HFFc6 (cell line): ENCODE measurements around the gene CAMSAP3. TPM values are rescaled to one million over a fixed set of nuclear protein-coding genes. Genes with fewer than 3 reads are reported as not detected.
"Not testable (repeated sequence)": the region's sequence is repeated elsewhere in the genome, so short reads cannot be mapped to it uniquely, and the experiment has no call there.

Experiments used
- DNase-seq: peaks from one replicate; pipeline ENCODE4 v3.0.0-alpha.2; 2018
- H3K27ac Mint-ChIP-seq: 2 replicates; pipeline ENCODE4 v1.8.0; 2020; ENCODE audit warnings: mild to moderate bottlenecking, mixed read lengths
- H3K27me3 Mint-ChIP-seq: 2 replicates; pipeline ENCODE4 v1.8.0; 2021; ENCODE audit warnings: mild to moderate bottlenecking, moderate library complexity, mixed read lengths; ENCODE audit not compliant: insufficient read depth
- H3K36me3 Mint-ChIP-seq: 2 replicates; pipeline ENCODE4 v1.8.0; 2021; ENCODE audit warnings: low read depth, mixed read lengths
- H3K4me1 Mint-ChIP-seq: 2 replicates; pipeline ENCODE4 v1.8.0; 2020; ENCODE audit warnings: low read depth, mixed read lengths
- H3K4me3 Mint-ChIP-seq: 2 replicates; pipeline ENCODE4 v1.8.0; 2020; ENCODE audit warnings: mild to moderate bottlenecking, moderate library complexity, mixed read lengths
- H3K9me3 Mint-ChIP-seq: 2 replicates; pipeline ENCODE4 v1.8.0; 2020; ENCODE audit warnings: mild to moderate bottlenecking, mixed read lengths
- CTCF ChIP-seq: fragments of 200-600 bp; sonication (generic); IDR thresholded peaks from 2 replicates; pipeline ENCODE4 v1.5.0; 2021; ENCODE audit warnings: antibody characterized with exemption, mild to moderate bottlenecking
- total RNA-seq, 6 experiments: library from RNA; stranded (reverse); fragmentation: NEBNext Ultra II Directional; extraction: Animal tissue kit (Norgen Biotek cat#: 25700); gene quantifications; 2 replicates in 1 of 6; 3 replicates in 5 of 6; pipeline ENCODE4 v1.2.3, GENCODE V29; 2021

CAMSAP3 gene
- total RNA-seq, 6 experiments from 2014 or later: not detected

GRCh38 chr19:7562646-7563393, 32.8 kb upstream of the CAMSAP3 start:
- Mint-ChIP-seq H3K4me3 (no peak overlapping the region), H3K27ac (no peak overlapping the region), H3K4me1 (no peaks in the 10 kb centered on the region), H3K9me3 (no peaks in the 10 kb centered on the region), H3K36me3 (peaks cover 33% of the 10 kb centered on the region), H3K27me3 (peaks cover 5% of the 10 kb centered on the region; the same call in 1 of the 2 replicates)
- TF ChIP-seq CTCF: no peak
- no peak for DNase-seq

GRCh38 chr19:7564866-7565265, 30.8 kb upstream of the CAMSAP3 start:
- Mint-ChIP-seq H3K4me1 (no peaks in the 10 kb centered on the region), H3K27me3 (peaks cover 5% of the 10 kb centered on the region; the same call in 1 of the 2 replicates), H3K9me3 (no peaks in the 10 kb centered on the region), H3K4me3 (no peak overlapping the region), H3K36me3 (peaks cover 17% of the 10 kb centered on the region), H3K27ac (no peak overlapping the region)
- no peak for DNase-seq
- no peak for TF ChIP-seq CTCF

GRCh38 chr19:7565332-7565731, 30.3 kb upstream of the CAMSAP3 start:
- Mint-ChIP-seq H3K4me3 (no peak overlapping the region), H3K9me3 (no peaks in the 10 kb centered on the region), H3K4me1 (no peaks in the 10 kb centered on the region), H3K27ac (no peak overlapping the region), H3K27me3 (peaks cover 5% of the 10 kb centered on the region; the same call in 1 of the 2 replicates), H3K36me3 (peaks cover 14% of the 10 kb centered on the region)
- TF ChIP-seq CTCF: no peak
- no peak for DNase-seq

GRCh38 chr19:7570761-7571160, 24.9 kb upstream of the CAMSAP3 start:
- H3K9me3 Mint-ChIP-seq: no peaks in the 10 kb centered on the region
- no peak overlapping the region for H3K27ac Mint-ChIP-seq
- no peaks in the 10 kb centered on the region for H3K36me3 Mint-ChIP-seq
- TF ChIP-seq CTCF: no peak
- peaks cover 4% of the 10 kb centered on the region; the same call in 1 of the 2 replicates for H3K27me3 Mint-ChIP-seq
- no peak for DNase-seq
- H3K4me1 Mint-ChIP-seq: no peaks in the 10 kb centered on the region
- no peak overlapping the region for H3K4me3 Mint-ChIP-seq

GRCh38 chr19:7575434-7576040, 20.1 kb upstream of the CAMSAP3 start:
- no peaks in the 10 kb centered on the region for H3K9me3 Mint-ChIP-seq
- DNase-seq: no peak
- TF ChIP-seq CTCF: no peak
- H3K4me1 Mint-ChIP-seq: no peaks in the 10 kb centered on the region
- no peak overlapping the region for H3K27ac Mint-ChIP-seq
- H3K27me3 Mint-ChIP-seq: peaks cover 9% of the 10 kb centered on the region; the same call in 1 of the 2 replicates
- no peaks in the 10 kb centered on the region for H3K36me3 Mint-ChIP-seq
- no peak overlapping the region for H3K4me3 Mint-ChIP-seq

GRCh38 chr19:7577422-7577821, 18.2 kb upstream of the CAMSAP3 start:
- H3K27me3 Mint-ChIP-seq: peaks cover 12% of the 10 kb centered on the region
- H3K9me3 Mint-ChIP-seq, H3K4me1 Mint-ChIP-seq, H3K27ac Mint-ChIP-seq, H3K4me3 Mint-ChIP-seq, H3K36me3 Mint-ChIP-seq, DNase-seq: not testable (repeated sequence)
